DMS 273 treated with DMSO at 0.1 percent for 48 hours (cell line): ENCODE results near the gene ASIC2.
"Not testable (repeated sequence)": the region's sequence is repeated elsewhere in the genome, so short reads cannot be mapped to it uniquely, and the experiment has no call there.

Experiments
- DNase-seq: peaks from one replicate; lab custom pipeline; 2025; lab: John Stamatoyannopoulos, UW

Gene ASIC2

GRCh38 chr17:32980230-32980629 is 312.9 kb downstream of the ASIC2 start:
- no peak for DNase-seq

DNA sequence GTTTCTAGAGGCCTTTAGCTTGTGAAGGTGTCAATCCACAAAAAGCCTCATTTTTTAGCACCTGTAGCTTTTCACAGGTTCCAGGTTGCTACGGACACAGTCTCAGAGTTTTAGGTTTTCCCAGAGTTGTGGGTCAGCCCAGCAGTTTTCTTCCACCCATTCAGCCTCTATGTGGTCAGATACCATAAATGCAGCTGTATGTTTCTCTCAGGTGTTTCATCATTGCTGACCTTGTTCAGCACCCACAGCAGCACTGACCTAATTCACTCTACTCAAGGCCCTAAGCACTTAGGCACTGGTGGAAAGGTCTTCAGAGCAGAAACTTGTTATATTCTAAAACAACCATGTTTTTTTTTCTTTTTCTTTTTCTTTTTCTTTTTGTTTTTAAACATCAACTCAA is 316.5 kb downstream of the ASIC2 start:
- no peak for DNase-seq

GRCh38 chr17:32976131-32976530 is 317.0 kb downstream of the ASIC2 start:
- no peak for DNase-seq

- no peak for DNase-seq
Measured at GRCh38 chr17:32971171-32971570, 321.9 kb downstream of the ASIC2 start.

- DNase-seq, result no peak
Measured at GRCh38 chr17:32970281-32970680, 322.8 kb downstream of the ASIC2 start.

GRCh38 chr17:32969231-32969630 is 323.9 kb downstream of the ASIC2 start:
- DNase-seq, result not testable (repeated sequence)

- DNase-seq, result no peak
Measured at GRCh38 chr17:32964541-32964940, 328.6 kb downstream of the ASIC2 start.
